Stimulated activated naive CD8-positive, alpha-beta T cell treated with anti-CD3 and anti-CD28 coated beads, Interleukin-15, amount 100 ng/mL, for 72 hours (primary cell): ENCODE data around the gene RBM4.
A peak's percentile ranks its signal among the peaks of the same experiment; 100 is the strongest.

Source experiments
- ATAC-seq: fragments of 150-1000 bp; cut with Tn5 transposase; 2 replicates; pipeline ENCODE4 v1.10.0; 2021; ENCODE audit warnings: mild to moderate bottlenecking, moderate library complexity
- DNase-seq, 2 donors: peaks; one replicate each; pipeline ENCODE4 v3.0.0; 2021 to 2022
- H3K27ac Mint-ChIP-seq, 2 donors: one replicate each; pipeline ENCODE4 v1.8.0; 2022; ENCODE audit warnings: mild to moderate bottlenecking in 2 of 2, mixed read lengths in 2 of 2, moderate library complexity in 2 of 2
- H3K27me3 Mint-ChIP-seq: one replicate; pipeline ENCODE4 v1.8.0; 2022; ENCODE audit warnings: mixed read lengths
- H3K4me1 Mint-ChIP-seq: one replicate; pipeline ENCODE4 v1.8.0; 2022; ENCODE audit warnings: mild to moderate bottlenecking, mixed read lengths
- H3K4me3 Mint-ChIP-seq, 2 donors: one replicate each; pipeline ENCODE4 v1.8.0; 2022; ENCODE audit warnings: mild to moderate bottlenecking in 2 of 2, mixed read lengths in 2 of 2, moderate library complexity in 1 of 2
- H3K9me3 Mint-ChIP-seq, 2 donors: one replicate each; pipeline ENCODE4 v1.8.0; 2022; ENCODE audit warnings: mixed read lengths in 2 of 2

Gene RBM4

GRCh38 chr11:66670816-66671215, 32.3 kb downstream of the RBM4 start:
- H3K9me3 Mint-ChIP-seq: no peaks in the 10 kb centered on the region
- DNase-seq (no peak), ATAC-seq (no peak)
- H3K4me3 Mint-ChIP-seq: no peak overlapping the region
- H3K27ac Mint-ChIP-seq: peak overlapping the region in 1 of 2 donors; percentile 54
- H3K4me1 Mint-ChIP-seq: peaks cover 42% of the 10 kb centered on the region
- H3K27me3 Mint-ChIP-seq: no peaks in the 10 kb centered on the region

- H3K27ac Mint-ChIP-seq: no peak overlapping the region
- H3K9me3 Mint-ChIP-seq: no peaks in the 10 kb centered on the region
- peaks cover 47% of the 10 kb centered on the region for H3K4me1 Mint-ChIP-seq
- H3K27me3 Mint-ChIP-seq: no peaks in the 10 kb centered on the region
- ATAC-seq: no peak
- no peak for DNase-seq
- H3K4me3 Mint-ChIP-seq: peak overlapping the region; percentile 12 to 24
Measured at GRCh38 chr11:66674964-66675602, 36.6 kb downstream of the RBM4 start.

DNA sequence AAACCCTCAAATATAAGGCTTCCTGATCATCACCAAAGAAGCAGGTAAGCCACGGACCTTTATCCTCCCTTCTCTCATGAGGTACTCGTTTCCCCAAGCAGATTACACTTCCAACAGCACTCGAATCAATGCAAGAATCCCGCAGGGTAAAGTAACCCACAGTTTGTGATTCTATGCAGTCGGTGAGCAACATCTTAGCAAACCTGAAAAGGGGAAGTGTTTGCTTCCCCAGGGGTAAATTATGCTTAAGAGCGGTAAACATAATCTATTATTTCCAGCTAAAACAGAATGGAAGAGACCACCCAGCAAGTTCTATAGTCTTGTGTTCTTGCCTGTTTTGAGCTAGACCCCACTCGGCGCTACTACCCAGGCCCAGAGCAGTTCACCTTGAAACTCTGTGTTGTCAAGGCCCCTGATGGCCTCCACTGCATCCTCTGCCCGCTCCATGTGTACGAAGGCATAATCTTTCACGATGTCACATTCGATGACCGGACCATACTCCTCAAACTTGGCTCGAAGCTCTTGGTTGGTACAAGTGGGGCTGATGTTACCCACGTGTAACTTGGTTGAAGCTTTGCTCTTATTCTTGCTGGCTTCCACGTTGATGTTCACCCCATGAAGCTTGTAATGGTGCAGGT, 37.9 kb downstream of the RBM4 start:
- Mint-ChIP-seq H3K4me3 (peak overlapping the region; percentile 83 to 89), H3K4me1 (peaks cover 38% of the 10 kb centered on the region), H3K27me3 (no peaks in the 10 kb centered on the region), H3K27ac (peak overlapping the region; percentile 14 to 96), H3K9me3 (no peaks in the 10 kb centered on the region)
- ATAC-seq: no peak
- no peak for DNase-seq

GRCh38 chr11:66676931-66677598, 38.6 kb downstream of the RBM4 start:
- H3K27ac Mint-ChIP-seq: peak overlapping the region; percentile 96
- peak overlapping the region; percentile 83 to 89 for H3K4me3 Mint-ChIP-seq
- no peak for ATAC-seq
- no peaks in the 10 kb centered on the region for H3K27me3 Mint-ChIP-seq
- no peaks in the 10 kb centered on the region for H3K9me3 Mint-ChIP-seq
- H3K4me1 Mint-ChIP-seq: peaks cover 38% of the 10 kb centered on the region
- no peak for DNase-seq

DNA sequence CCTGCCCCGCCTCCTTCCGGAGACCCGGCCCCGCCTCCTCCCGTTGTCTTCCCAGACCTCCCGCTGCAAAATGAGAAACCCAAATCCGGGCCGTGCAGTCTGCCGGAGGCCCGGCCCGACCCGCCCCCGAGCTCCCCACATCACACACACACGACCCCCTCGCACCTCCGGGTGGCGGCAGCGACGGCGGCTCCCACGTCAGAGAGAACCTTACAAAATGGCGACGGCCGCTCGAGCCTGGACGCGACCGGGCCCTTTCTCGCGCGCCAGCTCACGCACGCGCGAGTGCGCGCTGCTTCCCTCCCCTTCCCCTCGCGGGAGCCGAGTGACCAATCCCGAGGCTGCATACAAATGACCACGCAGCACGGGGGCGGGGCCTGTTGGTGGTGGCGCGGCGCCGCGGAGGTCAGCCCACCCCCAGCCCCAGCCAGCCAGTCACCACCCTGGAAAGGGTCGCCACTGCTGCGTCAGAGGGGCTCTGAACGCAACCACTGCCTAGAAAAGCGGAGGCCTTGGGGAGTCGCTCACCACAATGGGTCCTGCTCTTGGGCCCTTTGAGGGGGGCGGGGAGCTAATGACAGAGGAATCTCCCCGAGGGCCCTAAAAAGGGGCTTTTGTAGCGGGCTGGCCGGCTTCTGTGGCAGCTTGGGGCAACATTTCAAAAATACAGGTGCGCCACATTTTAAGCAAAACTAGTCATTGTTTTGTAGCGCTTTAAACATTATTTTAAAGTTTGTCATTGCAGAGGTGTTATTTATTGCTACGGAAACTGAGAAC, 39.3 kb downstream of the RBM4 start, which contains the start of gene RBM4B:
TSS of gene RBM4B (minus strand) at position 289 of the 777 bp plus-strand sequence. CDS start 808 bp downstream, outside the sequence.
- peak; percentile 97 to 98 for DNase-seq
- H3K4me3 Mint-ChIP-seq: peak within 1 kb of the TSS; percentile 83 to 89
- no peaks in the 10 kb centered on the region for H3K9me3 Mint-ChIP-seq
- peaks cover 35% of the 10 kb centered on the region for H3K4me1 Mint-ChIP-seq
- peak within 1 kb of the TSS; percentile 96 for H3K27ac Mint-ChIP-seq
- H3K27me3 Mint-ChIP-seq: no peaks in the 10 kb centered on the region
- peak; percentile 93 for ATAC-seq

- Mint-ChIP-seq H3K4me3 (no peak overlapping the region), H3K27ac (no peak overlapping the region), H3K4me1 (peaks cover 15% of the 10 kb centered on the region), H3K9me3 (no peaks in the 10 kb centered on the region), H3K27me3 (no peaks in the 10 kb centered on the region)
- DNase-seq (no peak), ATAC-seq (no peak)
Measured at GRCh38 chr11:66680966-66681645, 42.6 kb downstream of the RBM4 start.

GRCh38 chr11:66683877-66684276, 45.4 kb downstream of the RBM4 start:
- ATAC-seq: no peak

GRCh38 chr11:66684635-66685034, 46.1 kb downstream of the RBM4 start:
- no peak for ATAC-seq
- H3K27me3 Mint-ChIP-seq: no peaks in the 10 kb centered on the region
- H3K4me1 Mint-ChIP-seq: no peaks in the 10 kb centered on the region
- H3K4me3 Mint-ChIP-seq: no peak overlapping the region
- no peaks in the 10 kb centered on the region for H3K9me3 Mint-ChIP-seq
- H3K27ac Mint-ChIP-seq: no peak overlapping the region
- DNase-seq: no peak

More at GRCh38 chr11:66683877-66684276, 45.4 kb downstream of the RBM4 start:
- Mint-ChIP-seq H3K27me3 (no peaks in the 10 kb centered on the region), H3K4me3 (no peak overlapping the region), H3K27ac (no peak overlapping the region), H3K4me1 (no peaks in the 10 kb centered on the region), H3K9me3 (no peaks in the 10 kb centered on the region)
- DNase-seq: no peak

GRCh38 chr11:66685276-66686099, 47.0 kb downstream of the RBM4 start:
- no peak for DNase-seq
- no peaks in the 10 kb centered on the region for H3K4me1 Mint-ChIP-seq
- H3K27ac Mint-ChIP-seq: no peak overlapping the region
- ATAC-seq: no peak
- H3K27me3 Mint-ChIP-seq: no peaks in the 10 kb centered on the region
- H3K4me3 Mint-ChIP-seq: no peak overlapping the region
- H3K9me3 Mint-ChIP-seq: no peaks in the 10 kb centered on the region

DNA sequence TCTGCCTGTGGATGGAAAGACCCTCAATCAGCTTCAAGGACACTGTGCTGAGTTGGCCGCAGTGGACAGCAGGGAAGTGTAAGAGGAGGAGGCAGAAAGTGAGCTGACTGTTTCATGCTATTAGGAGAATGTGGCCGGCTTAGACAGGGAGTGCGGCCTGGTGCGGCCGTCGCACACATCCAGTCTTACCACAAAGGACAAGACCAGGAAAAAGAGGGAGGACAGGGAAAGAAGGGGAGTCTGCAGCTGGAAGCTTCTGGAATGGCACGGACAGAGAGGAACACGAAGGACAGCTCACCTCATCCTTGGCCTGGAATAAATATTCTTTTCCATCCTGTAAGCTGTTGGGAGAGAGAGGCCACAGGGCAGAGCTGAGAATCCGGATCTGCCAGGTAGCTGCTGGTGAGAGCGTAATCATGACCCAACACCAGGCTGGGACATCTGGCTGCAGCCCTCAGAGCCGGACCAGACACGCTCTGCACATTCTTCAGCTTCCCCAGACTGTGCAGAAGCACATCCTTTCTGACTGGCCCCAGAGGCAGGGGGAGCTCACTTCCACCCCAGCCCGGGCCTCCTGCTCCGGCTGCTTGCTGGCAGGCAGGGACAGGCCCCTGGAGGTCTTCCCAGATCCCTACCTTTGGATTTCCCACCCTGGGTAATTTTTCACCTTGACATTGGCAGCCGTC, 47.7 kb downstream of the RBM4 start:
- H3K27me3 Mint-ChIP-seq: no peaks in the 10 kb centered on the region
- ATAC-seq (no peak), DNase-seq (no peak)
- H3K9me3 Mint-ChIP-seq: no peaks in the 10 kb centered on the region
- no peak overlapping the region for H3K4me3 Mint-ChIP-seq
- no peak overlapping the region for H3K27ac Mint-ChIP-seq
- H3K4me1 Mint-ChIP-seq: no peaks in the 10 kb centered on the region

DNA sequence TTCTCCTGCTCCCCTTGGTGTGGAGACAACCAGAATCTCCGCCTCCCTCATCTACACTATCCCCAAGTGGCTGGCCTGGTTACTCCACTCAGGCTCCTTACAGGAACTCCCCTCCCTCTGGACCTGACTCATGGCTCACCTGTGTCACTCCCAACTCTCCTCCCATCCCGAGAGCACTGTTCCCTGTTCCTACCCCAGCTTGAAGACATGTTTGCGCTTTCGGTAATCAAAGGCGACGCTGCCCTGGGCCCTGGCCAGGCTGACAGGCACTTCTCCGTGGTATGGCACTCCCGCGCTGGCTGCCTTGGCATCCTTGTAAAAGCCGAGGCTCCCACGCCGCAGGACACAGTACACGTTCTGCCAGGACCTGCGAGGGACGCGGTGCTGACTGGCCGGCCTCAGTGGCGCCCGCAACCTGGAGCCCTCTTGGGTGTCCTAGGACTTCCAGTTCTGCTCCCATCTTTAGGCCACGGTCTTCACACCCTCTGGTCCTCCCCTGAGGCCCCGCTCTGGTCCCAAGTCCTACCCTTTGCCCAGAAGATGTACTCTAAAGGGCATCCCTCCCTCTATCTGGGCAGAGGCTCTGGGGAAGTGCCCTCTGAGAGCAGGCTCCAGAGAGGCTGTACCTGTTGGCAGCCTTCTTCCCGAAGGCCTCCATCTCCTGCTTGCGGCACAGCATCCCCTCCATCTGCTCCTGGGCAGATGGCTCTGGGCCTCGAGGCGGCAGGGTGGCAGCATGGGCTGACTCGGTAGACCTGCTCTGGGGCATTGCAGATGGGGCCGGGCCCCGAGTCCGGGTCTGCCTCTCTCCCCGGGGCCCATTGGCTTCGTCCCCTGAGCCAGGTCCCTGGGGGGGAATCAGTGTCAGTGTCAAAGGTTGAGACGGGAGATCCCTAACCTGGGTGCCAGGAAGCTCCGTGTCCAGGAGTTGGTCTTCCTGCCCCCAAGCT, 48.6 kb downstream of the RBM4 start:
- no peak for ATAC-seq
- no peak overlapping the region for H3K4me3 Mint-ChIP-seq
- no peaks in the 10 kb centered on the region for H3K9me3 Mint-ChIP-seq
- no peak for DNase-seq
- H3K27me3 Mint-ChIP-seq: no peaks in the 10 kb centered on the region
- H3K4me1 Mint-ChIP-seq: no peaks in the 10 kb centered on the region
- H3K27ac Mint-ChIP-seq: no peak overlapping the region

GRCh38 chr11:66687831-66688281, 49.4 kb downstream of the RBM4 start:
- no peaks in the 10 kb centered on the region for H3K9me3 Mint-ChIP-seq
- no peaks in the 10 kb centered on the region for H3K4me1 Mint-ChIP-seq
- DNase-seq: no peak
- H3K27me3 Mint-ChIP-seq: no peaks in the 10 kb centered on the region
- H3K27ac Mint-ChIP-seq: no peak overlapping the region
- H3K4me3 Mint-ChIP-seq: no peak overlapping the region
- no peak for ATAC-seq
